Naive thymus-derived CD8-positive, alpha-beta T cell (primary cell): ENCODE results near the gene SGIP1. TPM values are rescaled to one million over a fixed set of nuclear protein-coding genes. Genes with fewer than 3 reads are reported as not detected.

Source experiments
- ATAC-seq, 2 donors: fragments of 150-1000 bp; cut with Tn5 transposase in 1 of 2; sonication (Bioruptor Pico), chemical (Tn5 transposase) in 1 of 2; 1 replicate in 1 of 2; 2 replicates in 1 of 2; pipeline ENCODE4 v1.10.0; 2021; ENCODE audit warnings: mild to moderate bottlenecking in 2 of 2, moderate library complexity in 2 of 2
- POLR2A ChIA-PET: fragments of 350-600 bp; sonication (Branson Sonifier 250); formaldehyde crosslinking; loops from one replicate; lab custom pipeline; 2021; ENCODE audit warnings: antibody characterized with exemption; lab: Charles Lee
- DNase-seq, 10 donors: peaks; one replicate each; pipeline versions ENCODE4 v3.0.0 to v3.0.0-alpha.2; 2020 to 2022
- H3K27ac Mint-ChIP-seq, 10 donors: one replicate each; pipeline ENCODE4 v1.8.0; 2020 to 2022; ENCODE audit warnings: mild to moderate bottlenecking in 10 of 10, mixed read lengths in 10 of 10, moderate library complexity in 4 of 10, inconsistent platforms in 1 of 10
- H3K27me3 Mint-ChIP-seq, 5 donors: one replicate each; pipeline ENCODE4 v1.8.0; 2021 to 2022; ENCODE audit warnings: mixed read lengths in 5 of 5
- H3K36me3 Mint-ChIP-seq, 3 donors: one replicate each; pipeline ENCODE4 v1.8.0; 2020 to 2022; ENCODE audit warnings: mixed read lengths in 3 of 3, mild to moderate bottlenecking in 2 of 3, inconsistent platforms in 1 of 3
- H3K4me1 Mint-ChIP-seq, 4 donors: one replicate each; pipeline ENCODE4 v1.8.0; 2021 to 2022; ENCODE audit warnings: mixed read lengths in 4 of 4
- H3K4me3 Mint-ChIP-seq, 10 donors: one replicate each; pipeline ENCODE4 v1.8.0; 2020 to 2022; ENCODE audit warnings: mild to moderate bottlenecking in 10 of 10, mixed read lengths in 10 of 10, moderate library complexity in 6 of 10, inconsistent platforms in 1 of 10
- H3K9me3 Mint-ChIP-seq, 9 donors: one replicate each; pipeline ENCODE4 v1.8.0; 2020 to 2022; ENCODE audit warnings: mixed read lengths in 9 of 9, mild to moderate bottlenecking in 3 of 9, inconsistent platforms in 1 of 9, moderate library complexity in 1 of 9
- polyA plus RNA-seq, 3 donors: library from polyadenylated mRNA; unstranded; fragments of 300-500 nt; fragmentation: Illumina TruSeq; gene quantifications; one replicate each; pipeline ENCODE4 v1.2.3, GENCODE V29; 2021
- total RNA-seq, 8 experiments: library from RNA in 2 of 8; stranded (reverse) in 2 of 8; gene quantifications; one replicate each; pipeline ENCODE4 v1.2.3 and lab custom pipeline; 2021 to 2026

The SGIP1 gene
- total and polyA plus RNA-seq, 5 experiments from 2014 or later: not detected

DNA sequence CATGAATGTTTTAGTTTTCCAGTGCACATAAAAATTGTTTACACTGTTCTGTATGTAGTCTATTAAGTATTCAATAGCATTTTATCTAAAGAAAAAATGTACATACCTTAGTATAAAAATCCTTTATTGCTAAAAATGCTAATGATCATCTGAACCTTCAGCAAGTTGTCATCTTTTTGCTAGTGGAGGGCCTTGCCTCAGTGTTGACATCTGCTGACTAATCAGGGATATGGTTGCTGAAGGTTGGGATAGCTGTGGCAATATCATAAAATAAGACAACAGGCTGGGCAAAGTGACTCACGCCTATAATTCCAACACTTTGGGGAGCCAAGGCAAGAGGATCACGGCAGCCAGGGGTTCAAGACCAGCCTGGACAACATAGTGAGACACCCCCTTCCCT lies 227.3 kb downstream of the SGIP1 start:
- H3K27me3 Mint-ChIP-seq: peaks cover 5 to 11% (median 6%) of the 10 kb centered on the region in 5 donors
- POLR2A ChIA-PET: no interaction called here
- ATAC-seq (no peak), DNase-seq (no peak)
- no peak overlapping the region for H3K27ac Mint-ChIP-seq
- H3K4me1 Mint-ChIP-seq: peaks cover 0 to 5% (median 3%) of the 10 kb centered on the region in 4 donors
- no peak overlapping the region for H3K4me3 Mint-ChIP-seq
- no peaks in the 10 kb centered on the region for H3K9me3 Mint-ChIP-seq
- no peaks in the 10 kb centered on the region for H3K36me3 Mint-ChIP-seq

GRCh38 chr1:66764994-66765578 lies 231.1 kb downstream of the SGIP1 start:
- no peaks in the 10 kb centered on the region for H3K36me3 Mint-ChIP-seq
- peak; percentile 7 to 70 (median 52) for DNase-seq
- H3K27ac Mint-ChIP-seq: no peak overlapping the region
- ATAC-seq: peak; percentile 69 to 85
- H3K4me3 Mint-ChIP-seq: no peak overlapping the region
- POLR2A ChIA-PET: interaction anchor here (0.8 to 1.0 kb wide), 4 partner anchors 160 to 384 kb away, joined by 3 to 5 read pairs (median 3); partner anchors contain the start of genes DNAI4, MIER1 and SLC35D1
- no peaks in the 10 kb centered on the region for H3K27me3 Mint-ChIP-seq
- H3K9me3 Mint-ChIP-seq: no peaks in the 10 kb centered on the region
- H3K4me1 Mint-ChIP-seq: peaks cover 2 to 21% (median 11%) of the 10 kb centered on the region in 4 donors

GRCh38 chr1:66767626-66768025 lies 233.7 kb downstream of the SGIP1 start:
- Mint-ChIP-seq H3K4me1 (peaks cover 2 to 29% (median 18%) of the 10 kb centered on the region in 4 donors), H3K27me3 (no peaks in the 10 kb centered on the region), H3K27ac (no peak overlapping the region), H3K4me3 (no peak overlapping the region), H3K36me3 (no peaks in the 10 kb centered on the region), H3K9me3 (no peaks in the 10 kb centered on the region)
- POLR2A ChIA-PET: no interaction called here
- DNase-seq (no peak), ATAC-seq (no peak)

DNA sequence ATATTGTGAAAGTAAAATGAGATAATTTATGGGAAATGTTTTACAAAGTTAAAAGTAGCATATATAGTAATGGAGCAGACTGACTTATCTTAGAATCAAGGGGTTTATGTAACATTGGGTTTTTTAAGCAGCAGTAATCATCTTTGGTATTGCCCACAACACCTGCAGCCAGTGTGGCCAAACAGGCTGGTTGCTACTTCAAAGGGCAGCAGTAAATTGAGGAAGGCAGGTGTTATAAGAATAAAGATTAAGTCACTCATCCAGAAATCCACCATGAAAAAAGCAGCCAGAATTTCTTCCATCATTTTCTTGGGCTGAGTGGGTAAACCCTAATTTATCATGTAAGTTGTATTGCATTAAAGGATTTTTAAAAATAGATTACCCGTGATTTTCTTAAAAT lies 235.0 kb downstream of the SGIP1 start:
- H3K27ac Mint-ChIP-seq: peak overlapping the region in 6 of 10 donors; percentile 11 to 76 (median 46)
- H3K4me3 Mint-ChIP-seq: peak overlapping the region in 6 of 10 donors; percentile 4 to 74 (median 63)
- H3K4me1 Mint-ChIP-seq: peaks cover 2 to 29% (median 18%) of the 10 kb centered on the region in 4 donors
- H3K9me3 Mint-ChIP-seq: no peaks in the 10 kb centered on the region
- ATAC-seq (no peak), DNase-seq (no peak)
- POLR2A ChIA-PET: interaction anchor here (1.3 kb wide), 1 partner anchor 161 kb away, joined by 4 read pairs; no protein-coding TSS in a partner anchor
- no peaks in the 10 kb centered on the region for H3K27me3 Mint-ChIP-seq
- no peaks in the 10 kb centered on the region for H3K36me3 Mint-ChIP-seq

DNA sequence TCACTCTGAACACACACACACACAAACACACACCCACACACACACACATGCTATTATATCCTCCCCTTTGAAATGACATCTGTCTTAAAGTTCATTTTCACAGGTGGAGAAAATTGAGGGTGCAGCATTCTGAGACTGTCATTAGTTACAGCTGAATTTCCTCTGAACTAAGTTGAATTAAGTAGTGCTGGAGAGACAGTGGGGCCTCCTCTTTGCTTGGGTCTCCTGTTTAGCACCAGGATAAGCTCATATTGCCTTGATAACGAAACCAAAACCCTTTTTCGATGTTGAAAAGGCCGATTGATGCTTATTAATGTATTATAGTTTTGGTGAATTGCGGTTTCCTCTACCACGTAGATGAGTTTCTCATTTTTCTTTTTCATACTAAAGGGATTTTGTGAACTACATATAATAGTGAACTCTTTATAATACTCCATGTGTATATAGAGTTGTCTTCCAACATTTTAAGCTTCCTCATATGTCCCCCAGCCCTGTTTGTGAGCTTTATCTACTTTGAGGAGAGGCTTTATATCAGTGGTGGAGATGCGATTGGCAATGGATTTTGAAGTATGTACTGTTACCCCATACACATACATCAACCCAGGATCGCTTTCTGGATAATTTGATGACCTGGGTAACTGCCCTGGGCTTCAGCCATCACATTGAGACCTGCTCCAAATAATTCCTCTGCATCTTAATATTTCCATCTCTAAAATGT lies 235.7 kb downstream of the SGIP1 start:
- Mint-ChIP-seq H3K4me1 (peaks cover 2 to 29% (median 18%) of the 10 kb centered on the region in 4 donors), H3K4me3 (peak overlapping the region in 9 of 10 donors; percentile 38 to 81 (median 70)), H3K27me3 (no peaks in the 10 kb centered on the region), H3K36me3 (no peaks in the 10 kb centered on the region), H3K27ac (peak overlapping the region in 7 of 10 donors; percentile 24 to 76 (median 54)), H3K9me3 (no peaks in the 10 kb centered on the region)
- POLR2A ChIA-PET: interaction anchor here (0.6 to 1.3 kb wide), 2 partner anchors 139 to 161 kb away, joined by 3 to 4 read pairs; no protein-coding TSS in a partner anchor
- ATAC-seq (peak; percentile 65 to 68), DNase-seq (peak in 3 of 10 donors; percentile 9 to 27 (median 25))

DNA sequence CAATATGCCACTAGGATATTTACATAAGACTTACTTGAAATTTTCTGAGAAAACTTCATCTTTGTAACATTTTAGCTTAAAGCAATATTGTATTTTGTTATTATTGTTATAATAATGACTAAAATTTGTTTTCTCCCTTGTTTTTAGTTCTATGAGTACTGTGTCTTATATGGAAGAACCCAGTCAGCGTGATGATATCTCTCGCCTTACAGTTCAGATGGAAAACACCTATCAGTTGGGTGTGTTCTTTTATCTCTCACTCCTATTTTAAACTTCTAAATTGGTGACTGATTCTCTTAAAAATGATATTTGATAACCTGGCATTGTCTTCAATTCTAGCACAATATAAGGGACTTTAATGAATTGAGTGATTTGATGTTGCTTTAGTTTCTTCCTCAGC lies 236.3 kb downstream of the SGIP1 start:
- H3K27ac Mint-ChIP-seq: peak overlapping the region in 2 of 10 donors; percentile 69 to 85
- H3K9me3 Mint-ChIP-seq: no peaks in the 10 kb centered on the region
- no peaks in the 10 kb centered on the region for H3K36me3 Mint-ChIP-seq
- POLR2A ChIA-PET: interaction anchor here (0.6 to 1.3 kb wide), 2 partner anchors 139 to 160 kb away, joined by 3 to 4 read pairs; no protein-coding TSS in a partner anchor
- H3K4me1 Mint-ChIP-seq: peaks cover 0 to 24% (median 18%) of the 10 kb centered on the region in 4 donors
- no peaks in the 10 kb centered on the region for H3K27me3 Mint-ChIP-seq
- ATAC-seq: no peak
- DNase-seq: no peak
- peak overlapping the region in 6 of 10 donors; percentile 50 to 72 (median 64) for H3K4me3 Mint-ChIP-seq

GRCh38 chr1:66770694-66771093 lies 236.7 kb downstream of the SGIP1 start:
- ATAC-seq: peak in 1 of 2 donors; percentile 54
- no peaks in the 10 kb centered on the region for H3K9me3 Mint-ChIP-seq
- peak overlapping the region in 3 of 10 donors; percentile 28 to 85 (median 39) for H3K27ac Mint-ChIP-seq
- no peaks in the 10 kb centered on the region for H3K27me3 Mint-ChIP-seq
- POLR2A ChIA-PET: no interaction called here
- H3K36me3 Mint-ChIP-seq: no peaks in the 10 kb centered on the region
- H3K4me1 Mint-ChIP-seq: peaks cover 0 to 24% (median 18%) of the 10 kb centered on the region in 4 donors
- peak overlapping the region in 3 of 10 donors; percentile 54 to 72 (median 58) for H3K4me3 Mint-ChIP-seq
- DNase-seq: no peak

GRCh38 chr1:66773227-66773626 lies 239.3 kb downstream of the SGIP1 start:
- Mint-ChIP-seq H3K36me3 (no peaks in the 10 kb centered on the region), H3K27ac (no peak overlapping the region), H3K4me1 (peaks cover 0 to 24% (median 18%) of the 10 kb centered on the region in 4 donors), H3K9me3 (no peaks in the 10 kb centered on the region), H3K27me3 (no peaks in the 10 kb centered on the region), H3K4me3 (no peak overlapping the region)
- POLR2A ChIA-PET: no interaction called here
- no peak for DNase-seq
- no peak for ATAC-seq

- no peak overlapping the region for H3K27ac Mint-ChIP-seq
- no peaks in the 10 kb centered on the region for H3K36me3 Mint-ChIP-seq
- H3K27me3 Mint-ChIP-seq: peaks cover 0 to 1% (median 0%) of the 10 kb centered on the region in 5 donors
- no peak for DNase-seq
- no peaks in the 10 kb centered on the region for H3K9me3 Mint-ChIP-seq
- peaks cover 0 to 14% (median 8%) of the 10 kb centered on the region in 4 donors for H3K4me1 Mint-ChIP-seq
- H3K4me3 Mint-ChIP-seq: no peak overlapping the region
- no peak for ATAC-seq
- POLR2A ChIA-PET: no interaction called here
These were observed 240.5 kb downstream of the SGIP1 start for GRCh38 chr1:66774438-66774837.

- no peak for DNase-seq
- ATAC-seq: no peak
- H3K27me3 Mint-ChIP-seq: peaks cover 0 to 2% (median 0%) of the 10 kb centered on the region in 5 donors
- no peak overlapping the region for H3K4me3 Mint-ChIP-seq
- POLR2A ChIA-PET: no interaction called here
- peaks cover 0 to 3% (median 1%) of the 10 kb centered on the region in 4 donors for H3K4me1 Mint-ChIP-seq
- peaks cover 0 to 2% (median 0%) of the 10 kb centered on the region in 9 donors for H3K9me3 Mint-ChIP-seq
- H3K27ac Mint-ChIP-seq: no peak overlapping the region
- H3K36me3 Mint-ChIP-seq: no peaks in the 10 kb centered on the region
These were observed 241.7 kb downstream of the SGIP1 start for GRCh38 chr1:66775646-66776045.

GRCh38 chr1:66777831-66778230 lies 243.9 kb downstream of the SGIP1 start:
- POLR2A ChIA-PET: no interaction called here
- no peaks in the 10 kb centered on the region for H3K36me3 Mint-ChIP-seq

GRCh38 chr1:66778266-66778665 lies 244.3 kb downstream of the SGIP1 start:
- Mint-ChIP-seq H3K27ac (no peak overlapping the region), H3K4me3 (no peak overlapping the region), H3K36me3 (no peaks in the 10 kb centered on the region), H3K9me3 (peaks cover 0 to 3% (median 0%) of the 10 kb centered on the region in 9 donors), H3K27me3 (peaks cover 0 to 2% (median 0%) of the 10 kb centered on the region in 5 donors), H3K4me1 (no peaks in the 10 kb centered on the region)
- POLR2A ChIA-PET: no interaction called here
- DNase-seq (no peak), ATAC-seq (no peak)

More at GRCh38 chr1:66777831-66778230, 243.9 kb downstream of the SGIP1 start:
- Mint-ChIP-seq H3K27ac (no peak overlapping the region), H3K9me3 (peaks cover 0 to 3% (median 0%) of the 10 kb centered on the region in 9 donors), H3K4me3 (no peak overlapping the region), H3K27me3 (peaks cover 0 to 2% (median 0%) of the 10 kb centered on the region in 5 donors), H3K4me1 (no peaks in the 10 kb centered on the region)
- ATAC-seq: no peak
- no peak for DNase-seq
